GM21360 (cell line): Measurements from ENCODE around the gene RAD51B.

Experiments
- ATAC-seq: cut with Tn5 transposase; IDR thresholded peaks from one replicate; pipeline ENCODE4 v1.9.1; 2021; ENCODE audit warnings: mild to moderate bottlenecking, moderate library complexity; ENCODE audit not compliant: unreplicated experiment

The RAD51B gene

GRCh38 chr14:67889455-67889854, 69.9 kb downstream of the RAD51B start:
- no peak for ATAC-seq

- no peak for ATAC-seq
Observed at GRCh38 chr14:67892466-67893100, 73.0 kb downstream of the RAD51B start.

GRCh38 chr14:67900231-67900630, 80.7 kb downstream of the RAD51B start:
- no peak for ATAC-seq

GRCh38 chr14:67908052-67908754, 88.6 kb downstream of the RAD51B start:
- no peak for ATAC-seq

- ATAC-seq = no peak
Observed at GRCh38 chr14:67911562-67911961, 92.0 kb downstream of the RAD51B start.

- ATAC-seq = no peak
Observed at GRCh38 chr14:67916430-67916829, 96.9 kb downstream of the RAD51B start.

- ATAC-seq = no peak
Observed at GRCh38 chr14:67917006-67917405, 97.4 kb downstream of the RAD51B start.

GRCh38 chr14:67918838-67919237, 99.3 kb downstream of the RAD51B start:
- ATAC-seq = no peak

GRCh38 chr14:67919259-67920032, 99.9 kb downstream of the RAD51B start:
- no peak for ATAC-seq

- ATAC-seq = no peak
Observed at GRCh38 chr14:67926821-67927220, 107.2 kb downstream of the RAD51B start.

- ATAC-seq = no peak
Observed at GRCh38 chr14:67927244-67927643, 107.7 kb downstream of the RAD51B start.

- no peak for ATAC-seq
Observed at GRCh38 chr14:67928375-67928774, 108.8 kb downstream of the RAD51B start.

GRCh38 chr14:67932708-67933246, 113.2 kb downstream of the RAD51B start:
- ATAC-seq = no peak

- ATAC-seq = no peak
Observed at GRCh38 chr14:67933266-67933665, 113.7 kb downstream of the RAD51B start.

GRCh38 chr14:67934087-67934486, 114.5 kb downstream of the RAD51B start:
- ATAC-seq = no peak

GRCh38 chr14:67934862-67935261, 115.3 kb downstream of the RAD51B start:
- ATAC-seq = no peak

- no peak for ATAC-seq
Observed at GRCh38 chr14:67935371-67935770, 115.8 kb downstream of the RAD51B start.

GRCh38 chr14:67938071-67938470, 118.5 kb downstream of the RAD51B start:
- ATAC-seq = no peak

- ATAC-seq = no peak
Observed at GRCh38 chr14:67940486-67941455, 121.2 kb downstream of the RAD51B start.

- ATAC-seq = no peak
Observed at GRCh38 chr14:67941456-67942018, 122.0 kb downstream of the RAD51B start.
